Karpas-422 (cell line): ENCODE measurements around the gene RPGR. TPM values are rescaled to one million over a fixed set of nuclear protein-coding genes. Genes with fewer than 3 reads are reported as not detected.

Experiments
- DNase-seq: peaks from one replicate; pipeline ENCODE4 v3.0.0-alpha.2; 2015
- H2AFZ ChIP-seq: fragments of 200-600 bp; sonication (generic); 2 replicates; pipeline ENCODE4 v1.6.1; 2014; ENCODE audit warnings: antibody characterized with exemption, low read length, mixed read lengths
- H3K27ac ChIP-seq: fragments of 200-600 bp; sonication (generic); 2 replicates; pipeline ENCODE4 v1.5.1; 2014; ENCODE audit warnings: mild to moderate bottlenecking, low read length, moderate library complexity
- H3K27me3 ChIP-seq: fragments of 200-600 bp; sonication (generic); 2 replicates; pipeline ENCODE4 v1.6.1; 2014; ENCODE audit warnings: low read length, mixed read lengths
- H3K36me3 ChIP-seq: fragments of 200-600 bp; sonication (generic); 2 replicates; pipeline ENCODE4 v1.6.1; 2014; ENCODE audit warnings: low read length, mixed read lengths; ENCODE audit not compliant: insufficient read depth
- H3K4me1 ChIP-seq: fragments of 200-600 bp; sonication (generic); 2 replicates; pipeline ENCODE4 v1.6.1; 2014; ENCODE audit warnings: mild to moderate bottlenecking, low read length, mixed read lengths
- H3K4me2 ChIP-seq: fragments of 200-600 bp; sonication (generic); 2 replicates; pipeline ENCODE4 v1.6.1; 2014; ENCODE audit warnings: low read length, low read depth, mild to moderate bottlenecking; ENCODE audit not compliant: poor library complexity, severe bottlenecking
- H3K4me3 ChIP-seq: fragments of 200-600 bp; sonication (generic); 2 replicates; pipeline ENCODE4 v1.5.1; 2014; ENCODE audit warnings: mild to moderate bottlenecking, antibody characterized with exemption, low read length, mixed read lengths
- H3K79me2 ChIP-seq: fragments of 200-600 bp; sonication (generic); 2 replicates; pipeline ENCODE4 v1.6.1; 2014; ENCODE audit warnings: mild to moderate bottlenecking, low read length, mixed read lengths
- H3K9ac ChIP-seq: fragments of 200-600 bp; sonication (generic); 2 replicates; pipeline ENCODE4 v1.6.0; 2014; ENCODE audit warnings: low read length
- H3K9me2 ChIP-seq: fragments of 200-600 bp; sonication (generic), shearing (Covaris generic); replicated peaks from 2 replicates; pipeline ENCODE4 v1.6.0; 2014; ENCODE audit warnings: mild to moderate bottlenecking, low read length, moderate library complexity; ENCODE audit not compliant: insufficient read depth
- H3K9me3 ChIP-seq: fragments of 300-700, 200-600 bp; sonication (generic); 2 replicates; pipeline ENCODE4 v1.6.1; 2014; ENCODE audit warnings: low read length, mixed read lengths
- H4K20me1 ChIP-seq: fragments of 200-600 bp; sonication (generic); 2 replicates; pipeline ENCODE4 v1.6.1; 2014; ENCODE audit warnings: mild to moderate bottlenecking, antibody characterized with exemption, low read length, low read depth; ENCODE audit not compliant: insufficient read depth
- total RNA-seq: library from RNA; depleted of rRNA; stranded (reverse); fragments of >200 nt; shearing (Covaris generic); gene quantifications from 2 replicates; pipeline ENCODE4 v1.2.3, GENCODE V29; 2014; ENCODE audit warnings: low replicate concordance; rRNA removed

The RPGR gene
- total RNA-seq: 11.4 and 23.9 TPM in 2 replicates

- H3K36me3 ChIP-seq: no peaks in the 10 kb centered on the region
- H2AFZ ChIP-seq: peak within 1 kb of the TSS; percentile 79; the same call in 1 of the 2 replicates
- no peaks in the 10 kb centered on the region for H3K9me2 ChIP-seq
- peaks cover 10% of the 10 kb centered on the region for H3K4me1 ChIP-seq
- H3K4me3 ChIP-seq: peak within 1 kb of the TSS; percentile 66
- peak within 1 kb of the TSS; percentile 72 for H3K9ac ChIP-seq
- H4K20me1 ChIP-seq: no peaks in the 10 kb centered on the region
- no peaks in the 10 kb centered on the region for H3K27me3 ChIP-seq
- peak within 1 kb of the TSS; percentile 68 for H3K4me2 ChIP-seq
- peak within 1 kb of the TSS; percentile 43; the same call in 1 of the 2 replicates for H3K27ac ChIP-seq
- peak; percentile 96 for DNase-seq
- peaks cover 41% of the 10 kb centered on the region for H3K79me2 ChIP-seq
- H3K9me3 ChIP-seq: no peaks in the 10 kb centered on the region
Measured at GRCh38 chrX:38327007-38327774, at the start of gene RPGR. Gene RPGR (minus strand): TSS chrX:38327509. CDS start chrX:38327367, 142 bp downstream.

- H3K4me3 ChIP-seq: no peak overlapping the region
- no peaks in the 10 kb centered on the region for H3K36me3 ChIP-seq
Measured at GRCh38 chrX:38376747-38377146, 49.4 kb upstream of the RPGR start.

GRCh38 chrX:38375891-38376290 is 48.6 kb upstream of the RPGR start:
- Histone ChIP-seq H3K9ac (no peak overlapping the region), H3K4me2 (no peak overlapping the region), H3K9me2 (no peaks in the 10 kb centered on the region), H3K4me1 (no peaks in the 10 kb centered on the region), H3K36me3 (no peaks in the 10 kb centered on the region), H3K79me2 (no peaks in the 10 kb centered on the region), H4K20me1 (no peaks in the 10 kb centered on the region), H2AFZ (no peak overlapping the region), H3K9me3 (no peaks in the 10 kb centered on the region), H3K27me3 (no peaks in the 10 kb centered on the region), H3K4me3 (no peak overlapping the region), H3K27ac (no peak overlapping the region)
- peak; percentile 70 for DNase-seq

More at GRCh38 chrX:38376747-38377146, 49.4 kb upstream of the RPGR start:
- no peak overlapping the region for H3K9ac ChIP-seq
- H3K9me3 ChIP-seq: no peaks in the 10 kb centered on the region
- no peaks in the 10 kb centered on the region for H3K4me1 ChIP-seq
- H3K27me3 ChIP-seq: no peaks in the 10 kb centered on the region
- no peaks in the 10 kb centered on the region for H3K9me2 ChIP-seq
- no peak overlapping the region for H2AFZ ChIP-seq
- H4K20me1 ChIP-seq: no peaks in the 10 kb centered on the region
- DNase-seq: no peak
- no peak overlapping the region for H3K4me2 ChIP-seq
- no peaks in the 10 kb centered on the region for H3K79me2 ChIP-seq
- no peak overlapping the region for H3K27ac ChIP-seq

GRCh38 chrX:38374431-38374830 is 47.1 kb upstream of the RPGR start:
- Histone ChIP-seq H3K27me3 (no peaks in the 10 kb centered on the region), H3K9me3 (no peaks in the 10 kb centered on the region), H3K36me3 (no peaks in the 10 kb centered on the region), H3K4me2 (no peak overlapping the region), H4K20me1 (no peaks in the 10 kb centered on the region), H3K4me1 (no peaks in the 10 kb centered on the region), H3K9me2 (no peaks in the 10 kb centered on the region; the same call in 1 of the 2 replicates), H2AFZ (no peak overlapping the region), H3K4me3 (no peak overlapping the region), H3K79me2 (no peaks in the 10 kb centered on the region), H3K27ac (no peak overlapping the region), H3K9ac (no peak overlapping the region)
- no peak for DNase-seq

- no peaks in the 10 kb centered on the region for H3K9me3 ChIP-seq
- H3K4me2 ChIP-seq: no peak overlapping the region
- DNase-seq: no peak
- H3K36me3 ChIP-seq: no peaks in the 10 kb centered on the region
- H2AFZ ChIP-seq: no peak overlapping the region
- no peaks in the 10 kb centered on the region for H4K20me1 ChIP-seq
- H3K9me2 ChIP-seq: no peaks in the 10 kb centered on the region; the same call in 1 of the 2 replicates
- no peak overlapping the region for H3K9ac ChIP-seq
- H3K4me1 ChIP-seq: no peaks in the 10 kb centered on the region
- no peak overlapping the region for H3K27ac ChIP-seq
- H3K27me3 ChIP-seq: no peaks in the 10 kb centered on the region
- no peak overlapping the region for H3K4me3 ChIP-seq
- no peaks in the 10 kb centered on the region for H3K79me2 ChIP-seq
Measured at GRCh38 chrX:38371641-38372040, 44.3 kb upstream of the RPGR start.

GRCh38 chrX:38368774-38369173 is 41.5 kb upstream of the RPGR start:
- no peak overlapping the region for H3K27ac ChIP-seq
- peaks cover 6% of the 10 kb centered on the region for H3K4me1 ChIP-seq
- no peak for DNase-seq
- H3K9ac ChIP-seq: no peak overlapping the region
- H3K79me2 ChIP-seq: no peaks in the 10 kb centered on the region
- H2AFZ ChIP-seq: no peak overlapping the region
- no peaks in the 10 kb centered on the region for H3K36me3 ChIP-seq
- H3K27me3 ChIP-seq: no peaks in the 10 kb centered on the region
- no peak overlapping the region for H3K4me3 ChIP-seq
- H4K20me1 ChIP-seq: no peaks in the 10 kb centered on the region
- H3K9me2 ChIP-seq: no peaks in the 10 kb centered on the region; the same call in 1 of the 2 replicates
- H3K9me3 ChIP-seq: no peaks in the 10 kb centered on the region
- no peak overlapping the region for H3K4me2 ChIP-seq

GRCh38 chrX:38365954-38366353 is 38.6 kb upstream of the RPGR start:
- no peaks in the 10 kb centered on the region for H3K27me3 ChIP-seq
- H4K20me1 ChIP-seq: no peaks in the 10 kb centered on the region
- peaks cover 6% of the 10 kb centered on the region for H3K4me1 ChIP-seq
- H3K9me2 ChIP-seq: no peaks in the 10 kb centered on the region; the same call in 1 of the 2 replicates
- no peak overlapping the region for H3K9ac ChIP-seq
- DNase-seq: peak; percentile 63
- no peaks in the 10 kb centered on the region for H3K9me3 ChIP-seq
- no peak overlapping the region for H2AFZ ChIP-seq
- H3K36me3 ChIP-seq: no peaks in the 10 kb centered on the region
- no peak overlapping the region for H3K27ac ChIP-seq
- no peak overlapping the region for H3K4me2 ChIP-seq
- H3K4me3 ChIP-seq: no peak overlapping the region
- H3K79me2 ChIP-seq: no peaks in the 10 kb centered on the region

GRCh38 chrX:38363046-38363445 is 35.7 kb upstream of the RPGR start:
- Histone ChIP-seq H3K27me3 (no peaks in the 10 kb centered on the region), H2AFZ (no peak overlapping the region), H3K9me3 (no peaks in the 10 kb centered on the region), H3K4me1 (peaks cover 6% of the 10 kb centered on the region), H3K27ac (no peak overlapping the region), H4K20me1 (no peaks in the 10 kb centered on the region), H3K36me3 (no peaks in the 10 kb centered on the region), H3K4me3 (no peak overlapping the region), H3K79me2 (no peaks in the 10 kb centered on the region), H3K4me2 (no peak overlapping the region), H3K9ac (no peak overlapping the region), H3K9me2 (no peaks in the 10 kb centered on the region)
- DNase-seq: peak; percentile 24
